Measurements from ENCODE around the gene SLC4A2.

The SLC4A2 gene

DNA sequence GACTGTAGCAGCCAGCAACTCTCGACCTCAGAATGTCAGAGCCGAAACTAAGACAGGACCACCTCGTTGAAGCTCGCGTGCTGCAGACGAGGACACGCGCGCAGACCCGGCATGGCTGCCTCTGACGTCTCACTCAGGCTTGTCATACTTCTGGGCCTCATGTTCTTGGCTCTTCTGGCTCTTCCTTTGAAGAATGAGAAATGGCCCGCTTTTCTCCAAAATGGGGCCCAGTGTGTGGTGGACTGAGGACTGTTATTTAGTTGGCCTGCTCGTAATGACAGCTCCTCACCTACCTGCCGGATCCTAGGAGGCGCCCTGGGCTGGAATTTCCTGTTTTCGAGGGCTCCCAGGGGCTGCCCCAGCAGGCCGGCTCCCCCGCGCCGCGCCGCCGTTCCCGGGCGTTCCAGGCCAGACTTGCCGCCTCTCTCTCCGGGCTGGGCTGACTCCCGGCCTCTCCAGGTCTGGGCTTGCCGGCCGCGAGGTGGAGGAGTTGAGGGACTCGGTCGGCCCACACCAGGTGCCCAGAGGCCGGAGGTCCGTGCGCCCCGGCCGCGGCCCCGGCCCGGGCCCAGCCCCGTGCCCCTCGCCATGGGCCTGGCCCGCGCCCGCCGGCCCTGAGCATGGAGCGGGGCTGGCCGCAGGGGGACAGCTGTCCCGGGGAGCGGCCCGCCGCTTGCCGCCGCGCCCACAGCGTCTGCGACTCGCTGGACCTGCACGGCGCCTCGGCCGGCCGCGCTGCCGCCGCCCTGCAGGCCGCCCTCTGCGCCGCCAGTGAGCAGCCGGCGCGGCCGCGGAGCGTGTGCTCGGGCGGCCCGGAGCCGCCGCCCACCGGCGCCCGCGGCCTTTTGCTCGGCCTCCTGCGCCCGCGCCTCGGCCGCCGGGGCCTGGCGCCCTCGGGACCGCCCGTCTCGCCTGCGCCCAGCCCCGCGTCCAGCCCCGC is 55.0 kb downstream of the SLC4A2 start:
- in situ Hi-C loops (cut with MboI; ENCODE audit: low sequenced_read_pairs) = no loop called here

DNA sequence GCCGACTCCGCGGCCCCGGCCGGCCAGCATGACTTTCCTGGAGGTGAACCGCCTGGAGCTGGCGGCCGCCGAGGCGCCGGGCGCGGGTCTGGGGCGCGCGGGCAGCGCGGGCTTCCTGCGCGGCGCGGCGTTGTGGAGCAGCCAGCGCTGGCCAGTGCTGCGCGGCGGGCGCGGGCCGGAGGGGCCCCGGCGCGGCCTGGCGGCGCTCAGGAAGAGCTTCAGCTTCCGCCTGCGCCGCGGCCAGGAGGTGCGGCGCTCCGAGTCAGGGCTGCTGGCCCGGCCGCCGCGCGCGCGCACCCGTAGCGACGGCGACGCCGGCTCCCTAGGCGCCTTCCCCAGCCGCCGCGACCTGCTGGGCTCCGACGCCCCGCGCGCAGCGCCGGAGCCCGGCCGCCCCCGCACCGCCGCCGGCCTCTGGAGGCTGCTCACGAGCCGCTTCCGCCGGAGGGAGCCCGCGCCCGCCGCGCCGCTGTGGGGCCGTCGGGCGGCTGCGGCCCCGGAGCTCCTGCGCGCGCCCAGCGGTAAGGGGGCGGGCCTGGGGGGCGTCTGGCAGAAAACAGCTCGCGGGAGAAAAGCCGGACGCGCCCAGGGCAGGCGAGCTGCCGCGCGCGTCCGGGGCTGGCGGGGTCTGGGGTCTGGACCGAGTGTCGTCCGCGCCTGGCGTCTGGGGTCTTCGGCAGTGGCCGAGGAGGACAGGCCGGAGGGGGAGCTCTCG is 55.9 kb downstream of the SLC4A2 start:
- in situ Hi-C loops (cut with MboI; ENCODE audit: low sequenced_read_pairs) = no loop called here

DNA sequence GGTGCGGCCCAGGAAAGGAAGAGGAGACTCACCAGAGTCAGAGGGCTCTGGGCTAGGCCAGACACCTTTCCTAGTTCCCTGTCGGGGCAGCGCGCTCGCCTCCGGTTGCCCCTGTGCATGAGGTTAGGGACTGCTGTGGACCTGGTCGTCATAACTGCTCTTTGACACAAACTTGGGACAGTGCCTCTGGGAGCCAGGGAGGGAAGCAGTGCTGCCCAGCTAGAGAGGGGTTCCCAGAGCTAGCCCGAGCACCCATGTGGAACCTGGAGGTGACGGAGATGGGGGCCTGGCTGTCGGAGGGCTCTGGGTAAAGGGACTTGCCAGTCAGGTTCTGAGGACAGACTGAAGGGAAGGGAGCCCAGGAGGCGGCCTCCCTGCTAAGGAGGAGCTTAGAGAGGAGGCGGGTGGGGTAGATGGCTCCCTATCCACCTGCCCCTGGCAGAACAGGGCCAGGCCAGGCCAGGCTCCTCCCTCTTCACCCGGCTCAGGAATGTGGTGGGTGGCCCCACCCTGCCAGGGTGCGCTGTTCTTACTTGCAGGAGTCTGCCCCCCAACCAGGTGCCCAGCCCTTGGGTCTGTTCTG is 56.5 kb downstream of the SLC4A2 start:
- in situ Hi-C loops (cut with MboI; ENCODE audit: low sequenced_read_pairs) = no loop called here

DNA sequence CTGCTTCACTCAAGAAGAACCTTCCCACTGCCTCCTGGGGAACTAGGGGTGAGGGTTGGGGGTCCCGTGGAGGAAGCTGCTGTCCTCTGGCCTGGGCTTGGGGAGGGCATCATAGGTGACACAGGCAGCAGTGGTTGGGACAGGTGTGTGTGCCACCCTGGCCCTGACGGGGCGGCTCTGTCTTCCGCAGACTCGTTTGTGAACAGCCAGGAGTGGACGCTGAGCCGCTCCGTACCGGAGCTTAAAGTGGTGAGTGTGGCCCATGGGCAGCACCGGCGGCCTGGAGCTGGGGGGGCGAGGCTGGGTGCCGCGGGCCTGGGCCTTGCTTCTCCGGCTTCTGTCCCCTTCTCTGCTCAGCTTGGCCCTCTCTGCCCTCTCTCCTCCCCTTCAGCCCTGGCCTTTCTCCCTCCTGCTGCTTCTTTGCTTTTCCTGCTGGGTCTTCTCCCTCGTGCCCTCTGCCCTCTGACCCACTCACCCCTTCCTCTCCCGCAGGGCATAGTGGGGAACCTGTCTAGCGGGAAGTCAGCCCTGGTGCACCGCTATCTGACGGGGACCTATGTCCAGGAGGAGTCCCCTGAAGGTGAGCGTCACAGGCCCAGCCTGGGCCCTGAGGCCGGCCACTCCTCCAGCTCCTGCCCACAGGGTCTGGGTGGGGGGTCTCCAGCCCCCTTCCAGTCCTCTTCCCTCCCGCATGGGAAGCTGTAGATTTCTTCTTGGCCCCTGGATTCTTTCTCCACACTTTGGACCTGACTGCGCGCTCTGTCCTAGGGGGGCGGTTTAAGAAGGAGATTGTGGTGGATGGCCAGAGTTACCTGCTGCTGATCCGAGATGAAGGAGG is 57.4 kb downstream of the SLC4A2 start:
- in situ Hi-C loops (cut with MboI; ENCODE audit: low sequenced_read_pairs) = no loop called here

DNA sequence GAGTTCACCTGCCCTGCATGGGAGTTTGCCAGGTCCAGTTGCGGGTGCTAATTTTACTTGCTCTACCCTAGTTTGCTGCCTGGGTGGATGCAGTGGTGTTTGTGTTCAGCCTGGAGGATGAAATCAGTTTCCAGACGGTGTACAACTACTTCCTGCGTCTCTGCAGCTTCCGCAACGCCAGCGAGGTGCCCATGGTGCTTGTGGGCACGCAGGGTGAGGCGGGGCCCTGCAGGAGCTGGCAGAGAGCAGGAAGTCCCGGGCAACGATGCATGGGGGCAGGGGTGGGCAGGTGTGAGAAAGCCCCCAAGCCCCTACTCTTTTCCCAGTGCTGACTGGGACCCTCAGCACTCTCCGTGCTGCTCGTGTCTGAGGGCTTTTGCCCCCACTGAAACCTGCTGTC is 58.2 kb downstream of the SLC4A2 start:
- in situ Hi-C loops (cut with MboI; ENCODE audit: low sequenced_read_pairs) = no loop called here

DNA sequence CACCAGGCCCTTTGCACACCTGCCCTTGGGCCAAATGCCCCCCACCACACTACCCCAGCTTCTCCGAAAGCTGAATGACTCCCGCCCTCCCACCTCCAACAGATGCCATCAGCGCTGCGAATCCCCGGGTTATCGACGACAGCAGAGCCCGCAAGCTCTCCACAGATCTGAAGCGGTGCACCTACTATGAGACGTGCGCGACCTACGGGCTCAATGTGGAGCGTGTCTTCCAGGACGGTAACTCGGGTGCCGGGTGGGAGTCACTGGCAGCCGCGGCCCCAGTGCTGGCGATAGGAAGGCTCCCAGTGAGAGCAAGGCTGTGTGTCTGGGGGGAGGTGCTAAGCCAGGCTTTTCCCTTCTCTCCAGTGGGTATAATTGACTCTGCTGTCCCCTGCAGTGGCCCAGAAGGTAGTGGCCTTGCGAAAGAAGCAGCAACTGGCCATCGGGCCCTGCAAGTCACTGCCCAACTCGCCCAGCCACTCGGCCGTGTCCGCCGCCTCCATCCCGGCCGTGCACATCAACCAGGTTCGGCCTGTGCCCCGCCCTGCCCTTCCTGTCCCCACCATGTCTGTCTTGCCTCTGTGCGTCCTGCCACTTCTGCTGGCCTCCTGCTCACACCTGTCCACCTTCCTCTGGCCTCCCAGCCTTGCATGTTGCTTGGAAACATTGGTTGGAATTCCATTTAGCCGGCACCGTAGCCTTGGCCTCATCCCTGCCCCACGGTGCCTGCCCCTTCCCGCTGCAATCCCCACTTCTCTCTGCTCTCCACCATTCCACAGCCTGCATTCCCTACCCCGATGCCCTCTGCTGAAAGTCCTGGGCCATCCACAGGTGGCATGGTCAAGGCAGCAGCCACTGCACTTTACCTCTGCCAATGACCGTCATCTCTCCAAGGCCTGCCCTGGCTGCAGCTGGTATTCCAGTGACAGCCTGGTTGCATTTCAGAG is 59.0 kb downstream of the SLC4A2 start:
- in situ Hi-C loops (cut with MboI; ENCODE audit: low sequenced_read_pairs) = no loop called here

DNA sequence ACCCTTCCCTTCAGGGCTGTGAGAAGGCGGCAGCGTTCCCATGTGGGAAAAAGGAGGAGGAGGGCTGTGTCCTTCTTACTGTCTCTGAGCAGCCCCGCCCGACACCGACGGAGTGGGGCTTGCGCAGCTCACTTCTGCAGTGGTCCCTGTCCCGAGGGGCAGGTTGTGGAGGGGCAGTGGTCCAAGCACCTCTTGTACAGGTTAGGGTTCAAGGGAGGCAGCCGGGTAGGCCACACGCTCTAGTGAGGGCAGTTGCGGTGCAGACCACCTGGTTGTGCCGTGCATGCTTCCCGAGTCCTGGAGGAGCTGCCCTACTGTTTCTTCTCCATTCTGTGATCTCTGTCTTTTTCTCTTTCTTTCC is 59.6 kb downstream of the SLC4A2 start:
- in situ Hi-C loops (cut with MboI; ENCODE audit: low sequenced_read_pairs) = no loop called here

DNA sequence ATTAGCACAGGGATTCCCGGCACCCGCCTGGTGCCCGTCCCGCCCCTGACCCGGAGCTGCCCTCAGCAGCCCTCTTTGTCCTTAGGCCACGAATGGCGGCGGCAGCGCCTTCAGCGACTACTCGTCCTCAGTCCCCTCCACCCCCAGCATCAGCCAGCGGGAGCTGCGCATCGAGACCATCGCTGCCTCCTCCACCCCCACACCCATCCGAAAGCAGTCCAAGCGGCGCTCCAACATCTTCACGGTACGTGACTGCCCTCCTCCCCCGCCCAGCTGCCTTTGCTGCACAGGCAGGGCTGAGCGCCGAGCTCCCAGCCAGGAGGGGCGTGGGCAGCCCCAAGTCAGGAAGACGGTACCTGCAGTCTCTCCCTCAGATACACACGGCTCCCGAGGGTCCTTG is 60.5 kb downstream of the SLC4A2 start:
- in situ Hi-C loops (cut with MboI; ENCODE audit: low sequenced_read_pairs) = no loop called here

DNA sequence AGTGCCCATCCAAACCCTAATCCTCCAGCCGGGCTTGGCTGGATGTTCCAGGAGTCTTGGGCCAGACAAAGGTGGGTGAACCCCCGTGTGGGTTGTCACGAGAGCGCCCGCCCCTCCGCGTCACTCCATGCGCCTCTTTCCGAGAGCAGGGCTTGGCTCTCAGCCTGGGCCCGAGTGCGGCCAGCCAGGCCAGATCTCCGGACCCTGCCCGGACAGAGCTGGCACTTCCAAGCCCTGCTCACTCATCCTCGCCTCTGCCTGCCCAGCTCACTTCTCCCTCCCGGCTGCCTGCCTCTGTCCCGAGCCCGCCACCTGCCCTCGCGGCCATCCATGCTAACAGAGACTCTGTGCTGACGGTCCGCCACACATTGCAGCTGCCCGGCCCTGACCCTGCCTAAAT is 61.5 kb downstream of the SLC4A2 start:
- in situ Hi-C loops (cut with MboI; ENCODE audit: low sequenced_read_pairs) = no loop called here

DNA sequence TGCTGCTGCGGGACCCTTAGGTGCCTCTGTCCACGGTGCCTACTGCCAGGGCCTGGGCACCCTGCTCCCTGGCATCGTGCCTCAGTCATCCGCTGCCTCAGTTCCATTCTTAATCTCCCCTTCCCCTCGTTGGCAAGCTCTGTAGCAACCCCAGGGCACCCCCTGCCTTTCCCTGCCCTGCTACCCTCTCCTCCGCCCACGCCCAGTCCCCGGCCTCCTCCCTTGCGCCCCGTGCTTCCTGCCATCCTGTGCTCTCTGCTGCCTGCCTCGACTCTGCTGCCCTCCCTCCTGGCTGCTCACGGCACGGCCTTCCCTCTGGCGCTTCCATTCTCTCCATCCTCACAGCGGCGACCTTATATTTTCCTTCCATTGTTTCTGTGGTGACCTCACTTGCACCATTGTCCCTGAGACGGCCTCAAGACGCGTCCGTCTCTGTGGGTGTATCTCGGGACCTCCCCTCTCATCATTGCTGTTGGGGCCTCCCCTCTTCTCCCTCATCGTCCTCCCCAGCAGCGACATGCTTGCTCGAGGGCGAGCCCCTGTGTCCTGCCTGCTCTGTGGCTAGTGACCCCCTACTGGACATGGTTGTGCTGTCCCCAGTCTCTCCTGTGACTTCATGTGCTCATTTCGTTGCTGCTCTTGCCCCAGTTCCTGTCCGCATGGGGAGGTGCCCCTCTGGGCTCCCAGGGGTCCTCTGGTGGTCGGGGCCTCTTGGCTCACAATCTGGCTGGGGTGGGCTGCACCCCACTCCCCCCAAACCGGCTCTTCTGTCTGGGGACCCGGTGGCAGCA is 62.2 kb downstream of the SLC4A2 start:
- in situ Hi-C loops (cut with MboI; ENCODE audit: low sequenced_read_pairs) = no loop called here

DNA sequence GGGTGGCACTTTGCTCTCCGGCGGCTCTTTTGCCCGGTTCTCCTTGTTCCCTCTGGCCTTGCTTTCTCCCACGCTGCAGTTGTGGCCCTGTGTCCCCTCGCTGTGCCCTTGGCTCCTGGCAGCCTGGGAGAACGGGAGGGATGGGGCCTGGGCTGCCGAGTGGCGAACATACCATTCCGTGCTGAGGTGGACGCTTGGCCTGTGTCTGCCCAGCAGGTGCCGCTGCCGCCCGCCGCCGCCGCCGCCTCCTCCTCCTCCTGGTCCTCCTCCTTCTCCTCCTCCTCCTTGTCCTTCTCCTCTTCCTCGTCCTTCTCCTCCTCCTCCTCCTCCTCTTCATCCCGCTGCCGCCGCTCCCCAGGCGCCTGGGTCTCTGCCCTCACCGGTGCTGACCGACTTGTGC is 62.9 kb downstream of the SLC4A2 start:
- in situ Hi-C loops (cut with MboI; ENCODE audit: low sequenced_read_pairs) = no loop called here

DNA sequence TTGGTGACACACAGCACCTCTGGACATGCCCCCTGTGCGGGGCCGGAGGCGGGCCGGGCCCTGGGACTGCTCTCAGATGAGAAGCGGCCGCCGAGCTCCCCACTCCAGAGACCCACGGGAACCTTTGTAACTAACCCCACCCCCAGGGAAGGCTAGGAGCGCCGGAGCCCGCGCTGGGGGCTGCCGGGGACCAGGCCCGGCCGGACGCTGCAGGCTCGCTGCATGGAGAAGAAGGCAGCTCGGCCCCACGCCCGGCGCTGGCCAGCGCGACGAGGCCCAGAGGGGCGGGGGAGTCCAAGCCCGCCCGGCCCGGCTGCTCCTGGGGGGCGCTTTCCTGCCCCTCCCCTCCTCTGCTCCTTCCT is 63.4 kb downstream of the SLC4A2 start:
- in situ Hi-C loops (cut with MboI; ENCODE audit: low sequenced_read_pairs) = no loop called here

DNA sequence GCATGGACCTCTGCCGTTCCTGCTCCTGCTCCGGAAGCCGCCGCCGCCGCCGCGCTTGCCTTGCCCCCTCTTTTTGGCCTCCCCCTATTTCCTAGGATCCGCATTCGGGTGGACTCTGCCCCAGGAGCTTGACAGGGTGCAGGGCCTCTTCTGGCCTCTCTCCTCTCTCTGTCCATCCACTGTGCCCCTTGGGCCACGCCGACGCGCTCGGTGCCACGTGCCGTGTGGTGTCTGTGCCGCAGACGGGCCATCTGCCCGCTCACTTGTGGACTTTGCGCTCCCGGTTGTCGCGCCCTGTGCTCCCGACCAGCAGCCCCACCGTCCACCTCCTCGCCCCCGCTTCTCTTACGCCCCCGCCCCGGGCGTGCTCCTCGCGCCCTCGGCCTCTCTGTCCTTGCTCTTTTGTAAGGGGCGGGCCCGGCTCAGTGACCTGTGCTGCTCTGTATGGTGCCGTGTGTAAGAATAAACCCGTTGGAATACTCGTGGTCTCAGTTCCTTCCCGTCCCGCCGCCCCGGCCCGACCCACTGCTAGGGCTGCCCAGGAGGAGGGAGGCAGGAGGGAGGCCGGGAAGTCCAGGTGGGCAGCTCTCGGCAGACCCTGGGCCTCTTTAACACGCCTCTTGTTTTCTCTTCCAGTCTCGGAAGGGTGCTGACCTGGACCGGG is 63.9 kb downstream of the SLC4A2 start:
- in situ Hi-C loops (cut with MboI; ENCODE audit: low sequenced_read_pairs) = no loop called here

DNA sequence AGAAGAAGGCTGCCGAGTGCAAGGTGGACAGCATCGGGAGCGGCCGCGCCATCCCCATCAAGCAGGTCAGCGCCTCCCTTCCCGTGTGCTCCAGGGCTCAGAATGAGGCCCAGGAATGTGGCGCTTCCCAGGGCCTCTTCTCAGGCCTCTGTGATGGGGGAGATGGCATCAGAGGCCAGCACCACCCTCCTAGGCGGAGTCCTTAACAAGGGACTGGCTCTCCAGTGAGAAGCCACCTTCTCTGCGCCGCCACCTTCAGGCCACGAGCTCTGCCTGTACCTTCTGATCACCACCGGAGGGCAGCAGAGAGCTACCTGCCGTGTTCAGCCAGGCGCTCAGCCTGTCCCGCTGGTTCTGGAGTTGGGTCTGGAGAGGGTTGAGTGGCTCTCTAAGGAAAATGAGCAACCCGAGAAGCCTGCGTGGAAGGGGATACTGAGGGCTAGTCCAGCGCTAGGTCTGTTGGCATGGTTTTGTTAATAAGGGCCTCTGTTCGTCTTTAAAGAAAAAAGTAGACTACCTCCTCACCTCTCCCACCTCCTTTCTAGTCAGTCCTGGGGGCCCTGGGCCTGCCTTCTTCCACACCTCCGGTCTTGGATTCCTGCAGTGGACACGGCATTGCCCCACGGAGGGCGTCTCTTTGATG is 64.6 kb downstream of the SLC4A2 start:
- in situ Hi-C loops (cut with MboI; ENCODE audit: low sequenced_read_pairs) = no loop called here

DNA sequence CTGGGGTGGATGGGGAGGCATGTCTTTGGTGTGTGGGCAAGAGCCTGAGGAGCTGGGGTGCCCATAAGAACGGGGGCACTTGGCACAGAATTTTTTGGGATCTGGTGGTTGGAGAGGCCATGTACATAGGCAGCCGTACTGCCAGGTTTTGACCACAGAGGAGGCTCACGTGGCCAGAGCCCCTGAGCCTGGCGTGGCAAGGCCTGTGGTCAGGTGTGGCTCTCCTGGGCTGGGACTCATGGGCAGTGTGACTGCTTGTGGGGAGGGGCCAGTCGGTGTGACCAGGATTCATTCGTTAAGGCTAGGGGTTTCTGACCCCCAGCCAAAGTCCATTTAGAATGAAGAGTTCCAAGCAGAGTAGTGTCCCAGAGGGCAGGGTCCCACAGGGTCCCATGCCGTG is 65.1 kb downstream of the SLC4A2 start:
- in situ Hi-C loops (cut with MboI; ENCODE audit: low sequenced_read_pairs) = no loop called here

DNA sequence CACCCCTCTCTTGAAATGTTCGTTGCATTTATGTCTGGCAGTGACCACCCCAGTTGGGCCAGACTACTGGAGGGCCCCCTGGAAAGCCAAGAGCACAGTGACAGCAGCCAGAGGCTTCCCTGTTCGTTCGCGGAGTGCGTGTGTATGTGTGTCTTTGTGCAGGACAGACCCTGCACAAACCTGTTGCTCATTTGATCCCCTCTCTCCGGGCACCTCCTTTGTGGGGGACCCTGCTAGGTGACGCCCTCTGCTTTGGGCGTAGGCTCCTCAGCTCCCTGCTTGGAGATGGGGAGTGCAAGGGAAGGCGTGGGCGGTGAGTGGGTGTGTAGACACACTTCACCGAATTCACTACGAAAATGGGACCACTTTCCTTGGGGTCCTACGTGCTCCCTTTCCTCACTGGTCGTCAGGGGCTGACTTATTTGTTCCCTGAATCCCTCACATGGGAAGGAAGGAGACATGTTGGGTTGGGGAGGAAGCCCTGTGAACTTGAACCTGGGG is 65.6 kb downstream of the SLC4A2 start:
- in situ Hi-C loops (cut with MboI; ENCODE audit: low sequenced_read_pairs) = no loop called here

DNA sequence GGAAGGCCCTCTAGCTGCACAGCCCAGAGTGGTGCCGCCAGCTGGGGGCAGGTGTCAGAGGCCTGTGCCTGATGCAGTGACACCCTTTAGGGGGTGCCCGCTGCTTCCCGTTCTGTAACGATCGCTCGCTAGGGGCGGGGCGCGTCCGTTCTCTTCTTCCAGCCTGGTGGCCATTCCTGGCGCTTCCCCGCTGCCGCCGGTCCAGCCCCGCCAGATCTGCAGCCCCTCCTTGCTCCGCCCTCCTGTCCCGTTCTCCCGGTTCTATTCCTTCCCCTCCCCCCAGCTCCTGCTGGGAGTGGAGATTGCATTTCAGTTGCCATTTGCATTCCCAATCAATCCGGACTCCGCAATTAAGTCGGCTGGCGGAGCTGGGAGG is 66.1 kb downstream of the SLC4A2 start:
- in situ Hi-C loops (cut with MboI; ENCODE audit: low sequenced_read_pairs) = no loop called here

DNA sequence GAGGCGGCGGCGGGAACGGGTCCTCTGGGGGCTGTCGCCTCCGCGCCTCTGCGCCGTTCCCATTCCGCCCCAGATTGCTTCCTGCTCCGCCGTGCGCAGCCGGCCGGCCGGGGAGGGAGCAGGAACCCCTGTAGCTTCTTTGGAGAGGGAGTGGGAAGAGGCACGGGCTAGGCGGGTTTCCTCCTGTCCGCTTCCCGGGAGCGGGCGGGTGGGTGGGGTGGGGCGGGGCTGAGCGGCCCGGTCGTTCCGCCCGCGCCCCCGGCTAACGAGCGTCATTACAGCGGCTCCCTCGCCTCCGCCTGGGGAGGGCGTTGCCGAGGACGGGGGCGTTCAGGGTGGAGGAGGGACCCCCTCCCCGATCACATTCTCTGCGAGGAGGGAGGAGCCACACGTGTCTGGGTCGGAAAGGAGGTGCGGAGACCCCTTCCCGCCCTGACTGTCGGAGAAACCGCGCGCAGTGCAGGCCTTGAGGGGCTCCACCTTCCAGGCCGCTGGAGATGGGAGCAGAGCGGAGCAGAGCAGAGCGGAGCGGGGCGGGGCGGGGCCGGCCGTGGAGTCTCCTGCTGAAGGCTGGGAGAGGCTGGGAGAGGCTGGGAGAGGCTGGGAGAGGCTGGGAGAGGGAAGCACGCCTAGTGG is 66.6 kb downstream of the SLC4A2 start:
- in situ Hi-C loops (cut with MboI; ENCODE audit: low sequenced_read_pairs) = no loop called here
